MM.1S (cell line): ENCODE results near the gene TUT7.

ENCODE experiments used
- DNase-seq: peaks from one replicate; pipeline ENCODE4 v3.0.0-alpha.2; 2015
- H2AFZ ChIP-seq: fragments of 300-600 bp; sonication (generic); 2 replicates; pipeline ENCODE4 v1.6.0; 2016; ENCODE audit warnings: antibody characterized with exemption, low read length
- H3F3A ChIP-seq: fragments of 300-600 bp; sonication (generic); 2 replicates; pipeline ENCODE4 v1.6.1; 2016; ENCODE audit warnings: mild to moderate bottlenecking, antibody characterized with exemption, low read length, moderate library complexity, mixed read lengths; ENCODE audit not compliant: insufficient read depth
- H3K27ac ChIP-seq: fragments of 300-600 bp; sonication (generic); 2 replicates; pipeline ENCODE4 v1.5.1; 2016; ENCODE audit warnings: mild to moderate bottlenecking, low read length
- H3K27me3 ChIP-seq: fragments of 300-600 bp; sonication (generic); replicated peaks from 2 replicates; pipeline ENCODE4 v1.6.0; 2016; ENCODE audit warnings: low read length; ENCODE audit not compliant: insufficient read depth
- H3K36me3 ChIP-seq: fragments of 300-600 bp; sonication (generic); replicated peaks from 2 replicates; pipeline ENCODE4 v1.6.1; 2016; ENCODE audit warnings: mild to moderate bottlenecking, low read length, mixed read lengths; ENCODE audit not compliant: insufficient read depth
- H3K4me1 ChIP-seq: fragments of 300-600 bp; sonication (generic); 2 replicates; pipeline ENCODE4 v1.6.1; 2016; ENCODE audit warnings: low read length, mixed read lengths
- H3K4me2 ChIP-seq: fragments of 300-600 bp; sonication (generic); 2 replicates; pipeline ENCODE4 v1.6.0; 2016; ENCODE audit warnings: low read depth, low read length
- H3K4me3 ChIP-seq: fragments of 300-600 bp; sonication (generic); 2 replicates; pipeline ENCODE4 v1.5.1; 2016; ENCODE audit warnings: low read length, mixed read lengths
- H3K79me2 ChIP-seq: fragments of 300-600 bp; sonication (generic); 2 replicates; pipeline ENCODE4 v1.6.1; 2016; ENCODE audit warnings: mixed run types, low read length, mixed read lengths
- H3K9ac ChIP-seq: fragments of 300-600 bp; sonication (generic); 2 replicates; pipeline ENCODE4 v1.6.1; 2016; ENCODE audit warnings: low read length, mixed read lengths
- H3K9me2 ChIP-seq: fragments of 300-600 bp; sonication (generic); replicated peaks from 2 replicates; pipeline ENCODE4 v1.6.1; 2016; ENCODE audit warnings: mild to moderate bottlenecking, low read length, mixed read lengths; ENCODE audit not compliant: insufficient read depth
- H3K9me3 ChIP-seq: fragments of 300-600 bp; sonication (generic); replicated peaks from 2 replicates; pipeline ENCODE4 v1.6.1; 2016; ENCODE audit warnings: mild to moderate bottlenecking, low read length, mixed read lengths; ENCODE audit not compliant: insufficient read depth
- H4K20me1 ChIP-seq: fragments of 300-600 bp; sonication (generic); 2 replicates; pipeline ENCODE4 v1.6.1; 2016; ENCODE audit warnings: mild to moderate bottlenecking, low read length, moderate library complexity, mixed read lengths; ENCODE audit not compliant: insufficient read depth
- CTCF ChIP-seq: fragments of 300-600 bp; sonication (generic); IDR thresholded peaks from 2 replicates; pipeline ENCODE4 v1.5.1; 2016; ENCODE audit warnings: antibody characterized with exemption, low read length, mixed read lengths
- EZH2 ChIP-seq: fragments of 300-600 bp; sonication (generic); optimal IDR thresholded peaks from 2 replicates; pipeline ENCODE3; 2017; ENCODE audit warnings: low read depth, mild to moderate bottlenecking, antibody characterized with exemption, low read length, mixed read lengths
- EZH2phosphoT487 ChIP-seq: fragments of 300-600 bp; sonication (generic); IDR thresholded peaks from 2 replicates; pipeline ENCODE4 v1.6.1; 2018; ENCODE audit warnings: antibody characterized with exemption, low read length

The TUT7 gene

GRCh38 chr9:86248746-86249145, 105.5 kb downstream of the TUT7 start:
- no peak overlapping the region for H3K9ac ChIP-seq
- no peaks in the 10 kb centered on the region for H3K79me2 ChIP-seq
- H3K27ac ChIP-seq = no peak overlapping the region
- no peaks in the 10 kb centered on the region for H4K20me1 ChIP-seq
- H2AFZ ChIP-seq = no peak overlapping the region
- no peaks in the 10 kb centered on the region for H3K36me3 ChIP-seq
- H3K4me2 ChIP-seq = no peak overlapping the region
- H3K4me3 ChIP-seq = no peak overlapping the region
- no peaks in the 10 kb centered on the region for H3F3A ChIP-seq
- no peak for DNase-seq
- H3K4me1 ChIP-seq = no peaks in the 10 kb centered on the region
- TF ChIP-seq CTCF = no peak
- TF ChIP-seq EZH2phosphoT487 = no peak
- no peak for TF ChIP-seq EZH2
- no peaks in the 10 kb centered on the region for H3K9me2 ChIP-seq
- no peaks in the 10 kb centered on the region for H3K27me3 ChIP-seq
- no peaks in the 10 kb centered on the region for H3K9me3 ChIP-seq

- H2AFZ ChIP-seq = no peak overlapping the region
- H3K36me3 ChIP-seq = no peaks in the 10 kb centered on the region
- no peak overlapping the region for H3K9ac ChIP-seq
- no peak for DNase-seq
- no peaks in the 10 kb centered on the region for H4K20me1 ChIP-seq
- H3K79me2 ChIP-seq = no peaks in the 10 kb centered on the region
- H3K4me1 ChIP-seq = no peaks in the 10 kb centered on the region
- no peaks in the 10 kb centered on the region for H3K27me3 ChIP-seq
- TF ChIP-seq EZH2 (no peak), EZH2phosphoT487 (no peak), CTCF (no peak)
- H3K4me2 ChIP-seq = no peak overlapping the region
- no peak overlapping the region for H3K4me3 ChIP-seq
- H3F3A ChIP-seq = no peaks in the 10 kb centered on the region
- no peak overlapping the region for H3K27ac ChIP-seq
- H3K9me2 ChIP-seq = no peaks in the 10 kb centered on the region
- H3K9me3 ChIP-seq = no peaks in the 10 kb centered on the region
These were observed 107.5 kb downstream of the TUT7 start for GRCh38 chr9:86246752-86247161.

- Histone ChIP-seq H3K4me3 (no peak overlapping the region), H3K9me2 (no peaks in the 10 kb centered on the region), H3K27ac (no peak overlapping the region), H3K27me3 (no peaks in the 10 kb centered on the region), H2AFZ (no peak overlapping the region), H3K79me2 (no peaks in the 10 kb centered on the region), H3K4me1 (no peaks in the 10 kb centered on the region), H3K36me3 (no peaks in the 10 kb centered on the region), H3K9ac (no peak overlapping the region), H3K4me2 (no peak overlapping the region), H3K9me3 (no peaks in the 10 kb centered on the region), H3F3A (no peaks in the 10 kb centered on the region), H4K20me1 (no peaks in the 10 kb centered on the region)
- DNase-seq = no peak
- TF ChIP-seq EZH2phosphoT487 = no peak
- TF ChIP-seq CTCF = no peak
- no peak for TF ChIP-seq EZH2
These were observed 112.1 kb downstream of the TUT7 start for GRCh38 chr9:86242071-86242470.
